ENCODE data around the gene EYA4.
"Not testable (repeated sequence)": the region's sequence is repeated elsewhere in the genome, so short reads cannot be mapped to it uniquely, and the experiment has no call there.

The EYA4 gene

DNA sequence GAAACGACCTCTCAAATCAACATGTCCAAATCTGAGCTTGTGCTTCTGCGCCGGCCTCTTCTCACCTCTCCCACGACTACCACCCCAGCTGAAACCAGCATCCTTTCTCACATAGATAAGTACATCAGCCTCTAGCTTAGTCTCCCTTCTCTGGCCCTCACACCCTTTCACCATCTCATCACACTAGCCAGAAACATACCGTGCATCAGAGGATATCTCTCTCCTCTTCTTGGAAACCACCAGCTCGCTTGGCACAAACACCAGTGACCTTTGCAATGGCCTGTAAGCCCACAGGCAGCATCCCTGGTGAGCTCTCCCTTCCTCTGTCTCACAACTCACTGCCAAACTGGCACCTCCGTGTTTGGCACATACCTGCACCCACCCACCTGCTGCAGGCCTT lies 291.8 kb downstream of the EYA4 start:
- DNase-seq (ENCODE audit: low spot score): no peak

DNA sequence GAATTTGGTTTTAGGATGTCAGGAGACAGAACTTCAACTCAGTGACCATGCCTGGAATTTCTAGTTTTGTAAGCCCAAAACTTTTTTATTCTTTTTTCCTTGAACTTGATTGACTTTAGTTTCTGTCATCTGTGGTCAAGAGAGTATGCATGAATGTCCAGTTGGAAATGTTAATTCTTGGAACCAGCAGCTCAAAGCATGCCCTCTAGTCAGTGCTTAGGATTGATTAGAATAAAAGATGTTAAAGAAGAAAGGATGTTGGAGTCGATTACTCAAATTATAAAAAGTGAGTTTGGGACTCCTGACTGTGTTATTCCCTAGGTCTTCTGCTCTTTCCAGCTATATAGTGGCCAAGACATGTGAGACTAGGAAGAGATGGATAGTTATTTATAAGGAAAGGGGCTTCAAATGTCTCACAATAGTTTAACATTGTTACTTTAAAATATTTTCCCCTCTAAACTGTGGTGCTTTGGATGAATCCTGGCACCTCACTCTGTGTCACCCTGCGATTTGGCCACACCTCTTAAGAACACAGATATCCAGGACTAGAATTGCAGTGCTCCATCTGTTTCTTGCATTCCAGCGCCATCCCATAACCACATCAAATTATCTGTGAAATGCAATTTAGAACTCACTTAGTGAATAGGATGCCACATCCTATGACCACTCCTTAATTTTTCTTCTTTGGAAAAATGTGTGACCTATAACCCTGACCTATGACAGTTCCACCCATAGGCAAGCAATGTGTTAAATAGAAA lies 298.5 kb downstream of the EYA4 start:
- no peak for DNase-seq (ENCODE audit: low spot score)

DNA sequence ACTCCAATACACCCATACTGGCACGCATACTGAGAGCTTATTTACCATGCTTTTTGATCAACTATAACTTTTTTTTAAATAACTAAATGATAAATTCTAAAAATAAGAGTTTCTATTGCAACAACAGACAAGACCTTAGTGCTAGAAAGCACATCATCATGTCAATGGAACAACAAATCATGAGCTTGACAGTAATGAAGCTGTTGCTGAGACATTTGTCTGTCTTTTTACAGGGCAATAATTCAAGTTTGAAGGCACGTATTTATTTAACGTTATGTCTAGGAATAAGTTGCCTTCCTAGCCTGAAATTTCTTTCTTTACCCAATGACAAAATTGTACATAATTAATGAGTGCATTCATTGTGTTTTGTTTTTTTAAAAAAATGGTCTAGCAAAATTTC lies 299.2 kb downstream of the EYA4 start:
- no peak for DNase-seq (ENCODE audit: low spot score)

- DNase-seq (ENCODE audit: low spot score): no peak
Observed at GRCh38 chr6:133541040-133541439, 299.9 kb downstream of the EYA4 start.

DNA sequence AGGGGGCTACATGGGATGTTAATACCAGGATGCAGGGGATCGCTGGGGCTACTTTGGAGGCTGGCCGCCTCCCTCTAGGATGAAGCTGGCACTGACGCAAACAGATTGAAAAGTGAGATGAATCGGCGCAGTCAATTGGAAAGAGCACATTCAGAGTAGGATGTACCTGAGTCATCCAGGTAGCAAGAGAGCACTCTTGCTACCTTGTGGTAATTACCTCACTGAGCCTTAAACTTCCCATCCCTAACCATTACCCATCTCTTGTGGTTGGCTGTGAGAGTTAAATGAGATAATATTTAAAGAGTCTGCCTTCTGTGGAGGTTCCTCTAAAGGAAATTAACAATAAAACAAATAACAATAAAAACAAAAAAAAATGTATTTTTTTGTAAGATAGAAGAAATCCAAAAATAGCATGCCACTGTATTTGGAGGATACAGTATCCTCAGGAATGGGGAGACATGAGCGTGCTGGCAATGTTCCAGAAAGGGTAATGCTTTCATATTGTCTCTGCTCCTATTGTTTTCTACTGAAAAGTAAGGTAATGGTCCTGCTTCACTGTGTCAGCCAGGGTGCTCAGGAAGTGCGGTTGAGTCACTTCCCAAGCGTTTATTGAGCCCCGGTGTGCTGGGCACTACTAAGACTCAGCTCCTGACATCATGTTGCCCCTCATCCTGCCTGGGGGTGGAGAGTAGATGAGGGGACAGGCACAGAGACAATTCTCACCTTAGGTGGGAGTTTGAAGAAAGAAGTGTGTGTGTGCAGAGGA lies 301.1 kb downstream of the EYA4 start:
- no peak for DNase-seq (ENCODE audit: low spot score)

DNA sequence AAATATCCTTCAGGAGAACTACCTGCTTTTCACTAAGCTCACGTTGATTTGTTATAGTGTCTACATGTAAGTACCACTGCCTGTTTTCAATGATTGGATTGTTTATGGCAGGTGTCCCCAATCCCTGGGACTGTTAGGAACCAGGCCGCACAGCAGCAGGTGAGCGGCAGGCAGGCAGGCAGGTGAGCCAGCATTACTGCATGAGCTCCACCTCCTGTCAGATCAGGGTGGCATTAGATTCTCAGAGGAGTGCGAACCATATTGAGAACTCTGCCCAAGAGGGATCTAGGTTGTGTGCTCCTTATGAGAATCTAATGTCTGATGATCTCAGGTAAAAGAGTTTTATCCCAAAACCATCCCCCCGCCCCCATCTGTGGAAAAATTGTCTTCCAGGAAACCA lies 303.3 kb downstream of the EYA4 start:
- no peak for DNase-seq (ENCODE audit: low spot score)

- DNase-seq (ENCODE audit: low spot score): no peak
Observed at GRCh38 chr6:133546098-133546497, 304.9 kb downstream of the EYA4 start.

DNA sequence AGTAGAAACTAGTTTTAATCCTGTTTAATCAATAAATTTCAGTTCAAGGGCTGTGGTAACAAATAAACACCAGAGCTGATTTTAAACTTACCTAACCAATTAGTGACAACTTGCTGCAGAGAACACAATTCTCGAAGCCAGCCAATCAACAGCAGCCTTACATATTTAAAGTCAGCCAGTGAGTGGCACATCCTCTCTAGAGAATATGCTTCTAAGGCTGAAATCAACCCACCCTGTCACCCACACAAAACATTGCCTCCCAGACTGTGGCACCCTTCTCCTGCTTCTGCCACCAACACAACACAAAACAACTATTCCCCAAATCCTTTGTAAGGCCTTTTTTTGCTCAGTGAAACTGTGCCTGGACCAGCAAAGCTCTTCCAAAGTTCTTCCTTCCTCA lies 306.0 kb downstream of the EYA4 start:
- DNase-seq (ENCODE audit: low spot score): no peak

DNA sequence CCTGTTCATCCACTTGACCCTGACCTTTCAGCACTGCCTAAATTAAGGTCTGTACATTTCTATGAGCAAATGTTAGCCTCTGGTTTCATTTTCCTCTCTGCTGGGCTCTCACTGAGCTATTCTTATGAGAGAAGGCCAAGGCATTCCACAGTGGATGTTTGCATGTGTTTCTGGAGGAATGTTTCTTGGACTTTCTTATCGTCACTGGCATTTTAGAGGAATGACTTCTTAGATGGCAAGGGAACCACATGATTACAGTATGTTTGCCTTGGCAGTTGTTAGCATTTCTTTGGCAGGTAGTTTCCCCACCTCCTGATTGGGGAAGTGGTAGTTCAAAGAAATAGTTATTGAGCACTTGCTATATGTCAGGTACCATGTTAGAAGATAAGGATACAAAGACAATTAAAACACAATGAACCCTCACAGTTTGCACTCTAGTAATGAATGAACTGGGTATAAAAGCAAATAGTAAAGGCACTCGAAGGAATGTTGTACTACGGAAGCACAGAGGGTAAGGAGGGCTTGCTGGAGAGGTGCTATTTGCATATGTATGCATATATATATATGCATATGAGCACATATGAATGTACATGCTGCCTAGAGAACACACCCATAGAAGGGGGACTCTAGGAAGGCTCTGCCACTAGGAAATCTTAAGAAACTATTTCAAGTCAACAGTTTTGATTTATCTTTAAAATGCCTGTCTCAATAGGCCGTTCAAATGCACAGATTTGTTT lies 307.4 kb downstream of the EYA4 start:
- DNase-seq (ENCODE audit: low spot score): no peak

GRCh38 chr6:133549371-133549801 lies 308.2 kb downstream of the EYA4 start:
- no peak for DNase-seq (ENCODE audit: low spot score)

GRCh38 chr6:133550026-133550425 lies 308.9 kb downstream of the EYA4 start:
- no peak for DNase-seq (ENCODE audit: low spot score)

DNA sequence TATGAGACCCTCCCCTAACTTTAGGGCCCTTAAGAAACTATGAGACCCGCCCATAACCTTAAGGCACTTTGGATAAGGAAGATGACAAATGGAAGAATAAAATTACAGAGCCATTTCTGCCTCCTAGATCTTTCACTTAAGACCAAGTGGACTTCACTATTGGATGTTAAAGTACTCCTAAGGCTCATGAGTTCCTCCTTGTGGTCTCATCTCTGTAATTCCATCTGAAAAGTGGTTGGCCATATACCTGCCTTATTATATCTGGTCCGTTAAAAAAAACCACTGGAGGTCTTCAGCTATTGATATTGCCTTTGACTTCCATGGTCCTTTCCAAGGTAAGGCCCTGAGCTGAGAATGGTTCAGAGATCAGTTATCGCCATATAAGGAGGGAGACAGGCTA lies 310.3 kb downstream of the EYA4 start:
- DNase-seq (ENCODE audit: low spot score): no peak

DNA sequence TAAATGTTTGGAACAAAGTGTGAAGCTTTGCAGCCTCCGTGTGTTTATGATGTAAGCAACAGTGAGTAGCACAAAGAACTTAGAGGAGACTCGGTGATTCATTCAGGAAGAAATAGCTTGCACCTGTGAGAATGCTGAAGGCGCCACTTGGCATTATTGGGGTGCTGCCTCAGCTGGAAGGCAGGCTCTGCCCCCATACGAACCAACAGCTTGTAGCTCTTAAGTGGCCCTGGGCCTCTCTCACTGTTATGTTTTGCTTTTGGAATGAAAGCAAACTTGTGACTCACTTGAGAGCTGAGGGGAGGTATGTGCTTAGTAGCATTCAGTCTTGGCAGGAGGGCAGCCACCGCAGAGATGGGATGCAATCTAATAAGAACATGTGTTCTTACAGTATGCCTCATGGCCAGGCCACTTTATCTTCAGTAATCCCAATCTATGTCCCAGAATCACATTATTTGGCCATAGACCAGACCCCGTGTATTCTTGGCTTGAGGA lies 310.7 kb downstream of the EYA4 start:
- no peak for DNase-seq (ENCODE audit: low spot score)

- peak; percentile 2 for DNase-seq (ENCODE audit: low spot score)
Observed at GRCh38 chr6:133553652-133554051, 312.5 kb downstream of the EYA4 start.

GRCh38 chr6:133554121-133554520 lies 313.0 kb downstream of the EYA4 start:
- DNase-seq (ENCODE audit: low spot score): not testable (repeated sequence)

DNA sequence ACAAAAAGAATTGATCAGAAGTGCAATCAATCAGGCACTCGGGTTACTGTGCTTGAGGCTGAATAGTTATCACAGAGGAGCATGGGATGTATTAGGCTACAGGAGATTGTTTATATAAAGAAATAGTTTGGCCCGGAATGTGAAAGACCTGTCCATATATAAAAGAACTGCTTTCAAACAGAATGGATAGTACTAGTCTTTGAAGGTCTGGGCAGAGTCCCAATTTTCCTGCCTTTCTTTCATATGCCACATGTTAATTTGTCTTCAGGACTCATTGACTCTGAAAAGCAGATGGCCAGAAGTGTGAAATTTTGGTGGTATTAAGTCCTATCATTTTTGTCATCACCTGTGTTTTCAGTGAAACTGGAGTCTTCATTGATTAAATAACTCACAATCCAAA lies 314.5 kb downstream of the EYA4 start:
- DNase-seq (ENCODE audit: low spot score): no peak

GRCh38 chr6:133559926-133560325 lies 318.8 kb downstream of the EYA4 start:
- DNase-seq (ENCODE audit: low spot score): no peak

DNA sequence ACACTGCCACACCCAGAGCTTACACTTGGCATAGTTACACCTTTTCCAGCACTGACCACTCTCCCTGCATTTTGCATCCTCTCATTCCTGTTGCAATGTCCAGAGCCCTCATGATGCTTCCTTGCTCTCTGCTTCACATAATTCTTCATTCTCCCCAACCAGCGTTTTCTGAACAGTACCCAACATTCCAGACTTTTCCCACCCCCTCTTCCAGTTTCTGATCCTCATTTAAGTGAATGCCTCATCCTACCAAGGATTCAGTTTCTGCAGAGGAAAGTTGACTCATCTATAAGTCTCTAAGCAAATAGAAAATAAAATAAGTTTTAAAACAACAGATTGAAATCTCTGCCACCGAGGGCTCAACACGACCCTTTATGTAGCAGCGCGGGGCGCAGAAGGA lies 326.5 kb downstream of the EYA4 start:
- DNase-seq (ENCODE audit: low spot score): no peak

GRCh38 chr6:133568970-133569889 lies 328.1 kb downstream of the EYA4 start:
- peak; percentile 10 for DNase-seq (ENCODE audit: low spot score)

DNA sequence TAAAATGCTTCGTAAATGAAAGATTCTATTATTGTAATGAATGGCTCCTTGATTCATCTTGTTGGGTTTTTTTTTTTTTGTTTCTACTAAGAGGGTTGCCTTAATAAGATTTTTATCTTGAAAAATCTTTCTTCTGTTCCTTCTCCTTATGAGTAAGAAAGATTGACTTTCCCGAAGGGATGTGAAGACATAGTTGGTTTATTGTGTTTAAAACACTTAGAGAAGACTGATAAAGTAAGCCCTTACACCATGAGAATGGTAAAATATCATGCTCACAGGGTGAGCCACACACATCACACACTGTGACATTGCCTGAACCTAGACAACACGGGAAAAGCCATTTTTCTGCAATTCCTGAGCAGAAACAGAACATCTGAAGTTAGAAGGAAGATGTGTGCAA lies 330.5 kb downstream of the EYA4 start:
- DNase-seq (ENCODE audit: low spot score): no peak

- no peak for DNase-seq (ENCODE audit: low spot score)
Observed at GRCh38 chr6:133577851-133578250, 336.7 kb downstream of the EYA4 start.
